Measurements from ENCODE around the gene KIAA0513.

DNA sequence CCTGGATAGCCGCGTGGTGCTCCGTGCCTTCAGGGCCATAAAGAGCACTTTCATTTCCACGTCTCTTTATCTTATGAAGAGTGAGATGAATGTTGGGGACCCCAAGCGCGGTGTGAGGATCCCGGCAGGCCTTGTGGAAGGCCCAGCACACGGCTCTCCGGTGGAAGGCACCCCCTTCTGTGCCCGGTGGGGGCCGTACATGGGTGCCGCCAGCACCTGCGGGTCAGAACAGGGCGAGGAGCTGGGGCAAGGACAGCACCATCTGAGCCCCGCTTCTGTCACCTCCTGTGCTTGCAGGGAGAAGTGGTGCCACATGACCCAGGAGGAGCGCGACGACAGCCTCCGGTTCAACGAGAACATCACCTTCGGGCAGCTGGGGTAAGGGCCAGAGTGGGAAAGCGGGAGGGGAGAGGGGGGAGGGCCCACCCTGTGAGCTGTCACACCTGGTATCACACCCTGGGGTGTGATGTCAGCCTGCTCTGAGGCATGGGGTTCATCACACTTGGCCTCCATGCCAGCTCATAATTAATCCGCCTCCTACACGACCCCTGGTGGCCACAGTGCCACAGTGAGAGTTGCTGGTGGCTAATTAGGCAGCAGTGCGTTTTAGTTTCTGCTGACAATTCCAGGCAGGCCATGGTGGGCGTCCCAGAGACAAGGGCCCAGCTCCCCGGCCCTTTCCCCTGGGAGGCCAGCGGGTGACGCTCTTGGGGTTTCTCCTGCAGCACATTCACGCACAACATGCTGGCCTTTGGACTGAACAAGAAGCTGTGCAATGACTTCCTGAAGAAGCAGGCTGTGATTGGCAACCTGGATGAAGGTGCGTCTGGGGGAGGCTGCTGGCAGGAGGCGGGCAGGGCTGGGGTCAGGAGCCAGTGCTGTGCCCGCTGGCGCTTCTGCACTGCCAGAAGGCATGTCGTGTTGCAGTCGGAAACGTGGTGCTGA is 59.0 kb downstream of the KIAA0513 start:
- TF ChIP-seq, protein P1, sequence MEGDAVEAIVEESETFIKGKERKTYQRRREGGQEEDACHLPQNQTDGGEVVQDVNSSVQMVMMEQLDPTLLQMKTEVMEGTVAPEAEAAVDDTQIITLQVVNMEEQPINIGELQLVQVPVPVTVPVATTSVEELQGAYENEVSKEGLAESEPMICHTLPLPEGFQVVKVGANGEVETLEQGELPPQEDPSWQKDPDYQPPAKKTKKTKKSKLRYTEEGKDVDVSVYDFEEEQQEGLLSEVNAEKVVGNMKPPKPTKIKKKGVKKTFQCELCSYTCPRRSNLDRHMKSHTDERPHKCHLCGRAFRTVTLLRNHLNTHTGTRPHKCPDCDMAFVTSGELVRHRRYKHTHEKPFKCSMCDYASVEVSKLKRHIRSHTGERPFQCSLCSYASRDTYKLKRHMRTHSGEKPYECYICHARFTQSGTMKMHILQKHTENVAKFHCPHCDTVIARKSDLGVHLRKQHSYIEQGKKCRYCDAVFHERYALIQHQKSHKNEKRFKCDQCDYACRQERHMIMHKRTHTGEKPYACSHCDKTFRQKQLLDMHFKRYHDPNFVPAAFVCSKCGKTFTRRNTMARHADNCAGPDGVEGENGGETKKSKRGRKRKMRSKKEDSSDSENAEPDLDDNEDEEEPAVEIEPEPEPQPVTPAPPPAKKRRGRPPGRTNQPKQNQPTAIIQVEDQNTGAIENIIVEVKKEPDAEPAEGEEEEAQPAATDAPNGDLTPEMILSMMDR (IDR thresholded peaks at IDR 0.05) = peak; percentile 85
- TF ChIP-seq CBFB (CRISPR knock-in tag; IDR thresholded peaks at IDR 0.05; ENCODE audit: low read depth) (no peak), ESRRA (CRISPR knock-in tag; IDR thresholded peaks at IDR 0.05; ENCODE audit: borderline replicate concordance) (no peak), JUN (CRISPR knock-in tag; IDR thresholded peaks at IDR 0.05) (no peak), TEAD1 (CRISPR knock-in tag; IDR thresholded peaks at IDR 0.05) (no peak), SMAD3 (CRISPR knock-in tag; IDR thresholded peaks at IDR 0.05; ENCODE audit: borderline replicate concordance) (no peak)
- TF ChIP-seq, protein P2, sequence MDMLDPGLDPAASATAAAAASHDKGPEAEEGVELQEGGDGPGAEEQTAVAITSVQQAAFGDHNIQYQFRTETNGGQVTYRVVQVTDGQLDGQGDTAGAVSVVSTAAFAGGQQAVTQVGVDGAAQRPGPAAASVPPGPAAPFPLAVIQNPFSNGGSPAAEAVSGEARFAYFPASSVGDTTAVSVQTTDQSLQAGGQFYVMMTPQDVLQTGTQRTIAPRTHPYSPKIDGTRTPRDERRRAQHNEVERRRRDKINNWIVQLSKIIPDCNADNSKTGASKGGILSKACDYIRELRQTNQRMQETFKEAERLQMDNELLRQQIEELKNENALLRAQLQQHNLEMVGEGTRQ (CRISPR knock-in tag; IDR thresholded peaks at IDR 0.05) = no peak

All from WTC11 (cell line).